Measurements from ENCODE around the gene GUCA1A. TPM values are rescaled to one million over a fixed set of nuclear protein-coding genes. Genes with fewer than 3 reads are reported as not detected.
A peak's percentile ranks its signal among the peaks of the same experiment; 100 is the strongest.

The GUCA1A gene
- total RNA-seq, 1 experiment from 2014 or later, result 17.2 TPM

DNA sequence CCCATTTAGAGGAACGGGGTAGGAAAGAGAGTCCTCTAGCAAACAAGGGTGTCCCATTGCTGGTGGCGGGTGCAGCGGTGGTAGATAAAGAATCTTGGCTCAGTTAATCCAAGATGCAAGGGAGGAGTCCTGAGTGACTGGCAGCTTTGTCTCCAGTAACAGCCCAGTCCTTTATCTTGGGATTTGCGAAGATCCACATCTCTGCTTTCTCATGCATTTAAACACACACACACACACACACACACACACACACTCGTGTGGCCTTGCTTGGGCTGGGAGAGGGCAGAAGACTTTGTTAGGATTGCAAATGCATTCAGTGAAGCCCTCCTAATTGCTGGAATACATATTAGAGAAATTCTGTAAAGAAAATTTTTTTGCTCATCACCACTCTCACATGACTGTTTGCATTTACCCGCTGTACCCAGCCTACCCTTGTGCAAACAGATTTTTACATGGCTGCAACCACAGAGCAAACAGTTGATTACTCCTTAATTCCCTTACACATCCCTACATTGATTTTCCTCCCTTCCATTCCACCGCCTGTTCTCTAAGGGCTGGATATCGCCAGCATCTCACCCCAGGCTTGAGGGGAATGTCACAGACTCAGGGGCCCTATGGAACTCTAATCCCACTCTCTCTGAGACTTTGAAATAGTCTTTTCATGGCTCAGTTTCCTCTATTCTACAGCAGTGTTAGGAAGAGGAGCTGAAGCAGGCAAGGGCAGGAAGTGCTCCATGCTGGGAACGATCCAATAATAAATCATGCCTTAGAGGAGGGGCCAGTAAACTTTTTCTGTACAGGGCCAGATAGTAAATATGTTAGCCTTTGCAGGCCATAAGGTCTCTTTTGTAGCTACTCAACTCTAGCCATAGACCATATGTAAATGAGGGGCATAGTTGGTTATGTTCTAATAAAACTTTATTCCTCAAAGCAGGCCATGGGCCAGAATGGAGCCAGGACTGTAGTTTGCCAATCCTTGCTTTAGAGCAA is 34.2 kb upstream of the GUCA1A start:
- no peak overlapping the region for H2BK20ac ChIP-seq (ENCODE audit: low read depth, low read length, poor library complexity, severe bottlenecking)
- no peak overlapping the region for H4K91ac ChIP-seq (ENCODE audit: insufficient read length, low read depth, low read length)
- H4K5ac ChIP-seq (ENCODE audit: insufficient read length, low read depth, low read length), result no peak overlapping the region
- H3K27ac ChIP-seq (ENCODE audit: insufficient read length, low read depth, low read length), result peak overlapping the region; percentile 91
- Mint-ChIP-seq H3K9me3 (no peaks in the 10 kb centered on the region), H3K36me3 (ENCODE audit: insufficient read depth in 1 of 3, low read depth in 3 of 3) (peaks cover 5 to 28% (median 12%) of the 10 kb centered on the region in 3 experiments), H3K4me1 (peaks cover 70 to 75% of the 10 kb centered on the region in 2 experiments), H3K27ac (peak overlapping the region; percentile 84 to 94 (median 86)), H3K4me3 (peak overlapping the region; percentile 34 to 82), H3K27me3 (ENCODE audit: low read depth) (peaks cover 1% of the 10 kb centered on the region; the same call in 1 of the 2 replicates)
- no peak overlapping the region for H2BK120ac ChIP-seq (ENCODE audit: low read depth, low read length, poor library complexity, severe bottlenecking)
- no peak overlapping the region for H2BK15ac ChIP-seq (ENCODE audit: low read depth, low read length)
- H3K79me1 ChIP-seq (ENCODE audit: insufficient read depth, low read depth, low read length, poor library complexity, severe bottlenecking), result no peaks in the 10 kb centered on the region
- no peak overlapping the region for H2AK5ac ChIP-seq (ENCODE audit: insufficient read length, low read length)
- H3K56ac ChIP-seq (ENCODE audit: insufficient read length, low read depth, low read length), result no peak overlapping the region
- H4K20me1 ChIP-seq (ENCODE audit: control insufficient read depth, insufficient read depth, insufficient read length), result no peaks in the 10 kb centered on the region
- H3K14ac ChIP-seq (ENCODE audit: insufficient read depth, low read length), result no peak overlapping the region
- no peak overlapping the region for H3T11ph ChIP-seq (ENCODE audit: low read length)
- H3K4me2 ChIP-seq (ENCODE audit: insufficient read depth, insufficient read length, low read length), result no peak overlapping the region
- H3K4ac ChIP-seq (ENCODE audit: low read depth, low read length), result no peak overlapping the region
- TF ChIP-seq, protein P1, sequence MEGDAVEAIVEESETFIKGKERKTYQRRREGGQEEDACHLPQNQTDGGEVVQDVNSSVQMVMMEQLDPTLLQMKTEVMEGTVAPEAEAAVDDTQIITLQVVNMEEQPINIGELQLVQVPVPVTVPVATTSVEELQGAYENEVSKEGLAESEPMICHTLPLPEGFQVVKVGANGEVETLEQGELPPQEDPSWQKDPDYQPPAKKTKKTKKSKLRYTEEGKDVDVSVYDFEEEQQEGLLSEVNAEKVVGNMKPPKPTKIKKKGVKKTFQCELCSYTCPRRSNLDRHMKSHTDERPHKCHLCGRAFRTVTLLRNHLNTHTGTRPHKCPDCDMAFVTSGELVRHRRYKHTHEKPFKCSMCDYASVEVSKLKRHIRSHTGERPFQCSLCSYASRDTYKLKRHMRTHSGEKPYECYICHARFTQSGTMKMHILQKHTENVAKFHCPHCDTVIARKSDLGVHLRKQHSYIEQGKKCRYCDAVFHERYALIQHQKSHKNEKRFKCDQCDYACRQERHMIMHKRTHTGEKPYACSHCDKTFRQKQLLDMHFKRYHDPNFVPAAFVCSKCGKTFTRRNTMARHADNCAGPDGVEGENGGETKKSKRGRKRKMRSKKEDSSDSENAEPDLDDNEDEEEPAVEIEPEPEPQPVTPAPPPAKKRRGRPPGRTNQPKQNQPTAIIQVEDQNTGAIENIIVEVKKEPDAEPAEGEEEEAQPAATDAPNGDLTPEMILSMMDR (conservative IDR thresholded peaks at IDR 0.05), result no peak
- no peak overlapping the region for H3K23ac ChIP-seq (ENCODE audit: insufficient read length, low read depth, low read length)
- H3K23me2 ChIP-seq (ENCODE audit: insufficient read length, low read depth, low read length, poor library complexity, severe bottlenecking), result peaks cover 13% of the 10 kb centered on the region
- H4K8ac ChIP-seq (replicated peaks; ENCODE audit: insufficient read length, low read depth, low read length), result no peak overlapping the region
- no peak overlapping the region for H3K9ac ChIP-seq (ENCODE audit: extremely low read depth, insufficient read length, low read length)
- no peaks in the 10 kb centered on the region for H3K9me3 ChIP-seq (ENCODE audit: control insufficient read depth, low read depth, low read length)
- WGBS (ENCODE audit: extremely low coverage, insufficient read length, low lambda C conversion rate), result no CpG with 5 or more reads among the region's 9 CpGs
- peaks cover 21% of the 10 kb centered on the region for H3K4me1 ChIP-seq (ENCODE audit: insufficient read depth, low read length)
- no peaks in the 10 kb centered on the region for H3K27me3 ChIP-seq (ENCODE audit: insufficient read depth, low read length)
- no peak overlapping the region for H2AFZ ChIP-seq (ENCODE audit: low read length)
- H2BK12ac ChIP-seq (ENCODE audit: insufficient read length, low read depth, low read length), result no peak overlapping the region
- H3K18ac ChIP-seq (ENCODE audit: insufficient read length, low read depth, low read length), result no peak overlapping the region
- peak; percentile 41 for DNase-seq
- H3K79me2 ChIP-seq (ENCODE audit: insufficient read depth, low read length), result peaks cover 20% of the 10 kb centered on the region; the same call in 1 of the 2 replicates
- no peak overlapping the region for H2BK5ac ChIP-seq (ENCODE audit: insufficient read length, low read length)
